DND-41 (cell line): ENCODE measurements around the gene ANKRD53.

Experiments used
- CTCF ChIP-seq: IDR thresholded peaks from 2 replicates; pipeline ENCODE4 v1.5.1; 2012; ENCODE audit warnings: borderline replicate concordance, low read length, moderate library complexity, mild to moderate bottlenecking; ENCODE audit not compliant: poor library complexity, severe bottlenecking; ENCODE audit errors: extremely low read depth
- EZH2 ChIP-seq: IDR thresholded peaks from 3 replicates; pipeline ENCODE4 v1.6.1; 2012; ENCODE audit warnings: borderline replicate concordance, low read depth, mild to moderate bottlenecking, moderate library complexity, low read length, inconsistent platforms; ENCODE audit not compliant: severe bottlenecking

- TF ChIP-seq CTCF (no peak), EZH2 (no peak)
Measured at GRCh38 chr2:70991142-70991541, 12.7 kb downstream of the ANKRD53 start.
